HepG2 (cell line): ENCODE measurements around the gene CCDC142. TPM values are rescaled to one million over a fixed set of nuclear protein-coding genes. Genes with fewer than 3 reads are reported as not detected.

ENCODE experiments used
- BCL6 ChIP-seq: IDR thresholded peaks from 2 replicates; pipeline ENCODE4 v1.6.1; 2016; ENCODE audit warnings: missing genetic modification reagents, missing compliant biosample characterization
- FOXM1 ChIP-seq: sonication (generic); formaldehyde crosslinking; IDR thresholded peaks from 2 replicates; pipeline ENCODE4 v1.5.0; 2020; ENCODE audit warnings: missing genetic modification reagents
- GABPB1 ChIP-seq: IDR thresholded peaks from 2 replicates; pipeline ENCODE4 v1.6.1; 2016; ENCODE audit warnings: mild to moderate bottlenecking, missing genetic modification reagents, moderate library complexity, missing compliant biosample characterization
- ZNF121 ChIP-seq: sonication (generic); formaldehyde crosslinking; IDR thresholded peaks from 2 replicates; pipeline ENCODE4 v1.5.0; 2020; ENCODE audit warnings: mild to moderate bottlenecking, missing genetic modification reagents
- ZNF292 ChIP-seq: sonication (generic); formaldehyde crosslinking; IDR thresholded peaks from 2 replicates; pipeline ENCODE4 v1.8.1; 2022; ENCODE audit warnings: mild to moderate bottlenecking, low read depth, missing genetic modification reagents, borderline replicate concordance
- ZNF354B ChIP-seq: sonication (generic); formaldehyde crosslinking; IDR thresholded peaks from 2 replicates; pipeline ENCODE4 v1.8.0; 2022; ENCODE audit warnings: mild to moderate bottlenecking, missing genetic modification reagents
- ZNF460 ChIP-seq: sonication (generic); formaldehyde crosslinking; IDR thresholded peaks from 2 replicates; pipeline ENCODE4 v1.5.1; 2020; ENCODE audit warnings: missing genetic modification reagents, mild to moderate bottlenecking, borderline replicate concordance
- ZNF616 ChIP-seq: sonication (generic); formaldehyde crosslinking; IDR thresholded peaks from 2 replicates; pipeline ENCODE4 v1.5.0; 2020; ENCODE audit warnings: low read depth, mild to moderate bottlenecking, missing genetic modification reagents
- ZSCAN20 ChIP-seq: sonication (generic); formaldehyde crosslinking; IDR thresholded peaks from 2 replicates; pipeline ENCODE4 v1.4.0; 2020; ENCODE audit warnings: missing genetic modification reagents, mild to moderate bottlenecking, borderline replicate concordance
- polyA plus RNA-seq, 8 experiments: library from polyadenylated mRNA; depleted of rRNA in 3 of 8; stranded (reverse) in 7 of 8; unstranded in 1 of 8; fragments of >200 nt; fragmentation: Illumina TruSeq in 4 of 8; extraction: Trizol in 4 of 8; gene quantifications; 2 replicates each; pipeline versions ENCODE4 v1.2.1 to v1.2.3, GENCODE V29; 2011 to 2016; ENCODE audit warnings: low read depth in 4 of 8, missing spikeins in 1 of 8, mixed read lengths in 1 of 8; ENCODE audit not compliant: insufficient read depth in 1 of 8
- total RNA-seq, 5 experiments: library from RNA; depleted of rRNA; stranded (reverse); fragments of >200 nt; fragmentation: Illumina TruSeq; extraction: Trizol; gene quantifications; 2 replicates each; pipeline ENCODE4 v1.2.3, GENCODE V29; 2016; ENCODE audit warnings: low read depth in 1 of 5
- TF ChIP-seq, protein P1 (sequence below): sonication (generic); formaldehyde crosslinking; IDR thresholded peaks from 2 replicates; pipeline ENCODE4 v1.4.0; 2020; ENCODE audit warnings: missing genetic modification reagents, borderline replicate concordance
- TF ChIP-seq, protein P2 (sequence below): sonication (generic); formaldehyde crosslinking; IDR thresholded peaks from 2 replicates; pipeline ENCODE4 v1.5.0; 2020; ENCODE audit warnings: mild to moderate bottlenecking, missing genetic modification reagents
- TF ChIP-seq, protein P3 (sequence below): sonication (generic); formaldehyde crosslinking; IDR thresholded peaks from 2 replicates; pipeline ENCODE4 v1.5.0; 2020; ENCODE audit warnings: mild to moderate bottlenecking, missing genetic modification reagents, borderline replicate concordance

Gene CCDC142
- total and polyA plus RNA-seq, 2 of the 13 experiments (the other 11 are each of a cell fraction or from before 2014, with no cell fraction given) = 14.7 to 30.4 TPM

DNA sequence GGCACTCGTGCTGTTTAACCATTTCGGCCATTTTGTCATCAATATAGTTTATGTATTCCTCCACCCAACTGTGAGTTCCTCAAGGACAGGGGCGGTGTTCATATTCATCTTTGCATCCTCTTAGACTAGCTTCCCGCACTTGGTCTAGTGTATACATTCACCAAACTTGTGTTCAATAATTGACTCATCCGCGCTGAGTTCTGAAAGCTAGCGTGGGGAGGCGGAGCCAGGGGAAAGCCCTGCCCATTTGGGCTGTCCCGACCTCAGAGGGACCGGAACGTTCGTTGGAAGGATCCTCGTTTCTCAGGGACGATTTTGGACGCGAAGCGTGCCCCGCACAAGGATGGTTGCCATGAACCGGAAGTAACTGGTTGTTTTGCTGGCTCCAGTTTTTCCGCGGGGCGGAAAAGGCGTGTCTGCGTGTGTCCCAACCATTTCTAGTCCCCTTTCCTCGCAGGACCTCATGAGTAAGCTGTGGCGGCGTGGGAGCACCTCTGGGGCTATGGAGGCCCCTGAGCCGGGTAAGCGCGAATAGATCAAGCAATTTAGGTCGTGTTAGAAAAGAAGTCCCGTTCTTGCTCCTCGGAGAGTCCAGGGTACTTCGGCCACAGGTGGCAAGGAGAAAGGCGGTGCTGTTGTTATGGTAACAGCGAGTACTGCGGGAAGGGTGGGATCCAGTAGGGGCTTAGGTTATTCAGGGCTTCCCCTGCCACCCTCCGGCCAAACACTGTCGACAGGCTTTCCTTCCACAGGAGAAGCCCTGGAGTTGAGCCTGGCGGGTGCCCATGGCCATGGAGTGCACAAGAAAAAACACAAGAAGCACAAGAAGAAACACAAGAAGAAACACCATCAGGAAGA is 27.9 kb downstream of the CCDC142 start, which contains the start of gene INO80B (continued):
- TF ChIP-seq, protein P1, sequence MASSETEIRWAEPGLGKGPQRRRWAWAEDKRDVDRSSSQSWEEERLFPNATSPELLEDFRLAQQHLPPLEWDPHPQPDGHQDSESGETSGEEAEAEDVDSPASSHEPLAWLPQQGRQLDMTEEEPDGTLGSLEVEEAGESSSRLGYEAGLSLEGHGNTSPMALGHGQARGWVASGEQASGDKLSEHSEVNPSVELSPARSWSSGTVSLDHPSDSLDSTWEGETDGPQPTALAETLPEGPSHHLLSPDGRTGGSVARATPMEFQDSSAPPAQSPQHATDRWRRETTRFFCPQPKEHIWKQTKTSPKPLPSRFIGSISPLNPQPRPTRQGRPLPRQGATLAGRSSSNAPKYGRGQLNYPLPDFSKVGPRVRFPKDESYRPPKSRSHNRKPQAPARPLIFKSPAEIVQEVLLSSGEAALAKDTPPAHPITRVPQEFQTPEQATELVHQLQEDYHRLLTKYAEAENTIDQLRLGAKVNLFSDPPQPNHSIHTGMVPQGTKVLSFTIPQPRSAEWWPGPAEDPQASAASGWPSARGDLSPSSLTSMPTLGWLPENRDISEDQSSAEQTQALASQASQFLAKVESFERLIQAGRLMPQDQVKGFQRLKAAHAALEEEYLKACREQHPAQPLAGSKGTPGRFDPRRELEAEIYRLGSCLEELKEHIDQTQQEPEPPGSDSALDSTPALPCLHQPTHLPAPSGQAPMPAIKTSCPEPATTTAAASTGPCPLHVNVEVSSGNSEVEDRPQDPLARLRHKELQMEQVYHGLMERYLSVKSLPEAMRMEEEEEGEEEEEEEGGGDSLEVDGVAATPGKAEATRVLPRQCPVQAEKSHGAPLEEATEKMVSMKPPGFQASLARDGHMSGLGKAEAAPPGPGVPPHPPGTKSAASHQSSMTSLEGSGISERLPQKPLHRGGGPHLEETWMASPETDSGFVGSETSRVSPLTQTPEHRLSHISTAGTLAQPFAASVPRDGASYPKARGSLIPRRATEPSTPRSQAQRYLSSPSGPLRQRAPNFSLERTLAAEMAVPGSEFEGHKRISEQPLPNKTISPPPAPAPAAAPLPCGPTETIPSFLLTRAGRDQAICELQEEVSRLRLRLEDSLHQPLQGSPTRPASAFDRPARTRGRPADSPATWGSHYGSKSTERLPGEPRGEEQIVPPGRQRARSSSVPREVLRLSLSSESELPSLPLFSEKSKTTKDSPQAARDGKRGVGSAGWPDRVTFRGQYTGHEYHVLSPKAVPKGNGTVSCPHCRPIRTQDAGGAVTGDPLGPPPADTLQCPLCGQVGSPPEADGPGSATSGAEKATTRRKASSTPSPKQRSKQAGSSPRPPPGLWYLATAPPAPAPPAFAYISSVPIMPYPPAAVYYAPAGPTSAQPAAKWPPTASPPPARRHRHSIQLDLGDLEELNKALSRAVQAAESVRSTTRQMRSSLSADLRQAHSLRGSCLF (CRISPR knock-in tag) = no peak
- TF ChIP-seq BCL6 (CRISPR knock-in tag) (peak; percentile 82; the same call in 1 of the 2 replicates), ZSCAN20 (no peak), ZNF292 (CRISPR knock-in tag) (no peak), ZNF121 (CRISPR knock-in tag) (peak; percentile 62; the same call in 1 of the 2 replicates), ZNF354B (CRISPR knock-in tag) (peak; percentile 74; the same call in 1 of the 2 replicates), ZNF616 (CRISPR knock-in tag) (no peak), GABPB1 (CRISPR knock-in tag) (peak; percentile 99), ZNF460 (peak; percentile 45; the same call in 1 of the 2 replicates), FOXM1 (no peak)
- TF ChIP-seq, protein P2, sequence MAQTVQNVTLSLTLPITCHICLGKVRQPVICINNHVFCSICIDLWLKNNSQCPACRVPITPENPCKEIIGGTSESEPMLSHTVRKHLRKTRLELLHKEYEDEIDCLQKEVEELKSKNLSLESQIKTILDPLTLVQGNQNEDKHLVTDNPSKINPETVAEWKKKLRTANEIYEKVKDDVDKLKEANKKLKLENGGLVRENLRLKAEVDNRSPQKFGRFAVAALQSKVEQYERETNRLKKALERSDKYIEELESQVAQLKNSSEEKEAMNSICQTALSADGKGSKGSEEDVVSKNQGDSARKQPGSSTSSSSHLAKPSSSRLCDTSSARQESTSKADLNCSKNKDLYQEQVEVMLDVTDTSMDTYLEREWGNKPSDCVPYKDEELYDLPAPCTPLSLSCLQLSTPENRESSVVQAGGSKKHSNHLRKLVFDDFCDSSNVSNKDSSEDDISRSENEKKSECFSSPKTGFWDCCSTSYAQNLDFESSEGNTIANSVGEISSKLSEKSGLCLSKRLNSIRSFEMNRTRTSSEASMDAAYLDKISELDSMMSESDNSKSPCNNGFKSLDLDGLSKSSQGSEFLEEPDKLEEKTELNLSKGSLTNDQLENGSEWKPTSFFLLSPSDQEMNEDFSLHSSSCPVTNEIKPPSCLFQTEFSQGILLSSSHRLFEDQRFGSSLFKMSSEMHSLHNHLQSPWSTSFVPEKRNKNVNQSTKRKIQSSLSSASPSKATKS (CRISPR knock-in tag) = no peak
- TF ChIP-seq, protein P3, sequence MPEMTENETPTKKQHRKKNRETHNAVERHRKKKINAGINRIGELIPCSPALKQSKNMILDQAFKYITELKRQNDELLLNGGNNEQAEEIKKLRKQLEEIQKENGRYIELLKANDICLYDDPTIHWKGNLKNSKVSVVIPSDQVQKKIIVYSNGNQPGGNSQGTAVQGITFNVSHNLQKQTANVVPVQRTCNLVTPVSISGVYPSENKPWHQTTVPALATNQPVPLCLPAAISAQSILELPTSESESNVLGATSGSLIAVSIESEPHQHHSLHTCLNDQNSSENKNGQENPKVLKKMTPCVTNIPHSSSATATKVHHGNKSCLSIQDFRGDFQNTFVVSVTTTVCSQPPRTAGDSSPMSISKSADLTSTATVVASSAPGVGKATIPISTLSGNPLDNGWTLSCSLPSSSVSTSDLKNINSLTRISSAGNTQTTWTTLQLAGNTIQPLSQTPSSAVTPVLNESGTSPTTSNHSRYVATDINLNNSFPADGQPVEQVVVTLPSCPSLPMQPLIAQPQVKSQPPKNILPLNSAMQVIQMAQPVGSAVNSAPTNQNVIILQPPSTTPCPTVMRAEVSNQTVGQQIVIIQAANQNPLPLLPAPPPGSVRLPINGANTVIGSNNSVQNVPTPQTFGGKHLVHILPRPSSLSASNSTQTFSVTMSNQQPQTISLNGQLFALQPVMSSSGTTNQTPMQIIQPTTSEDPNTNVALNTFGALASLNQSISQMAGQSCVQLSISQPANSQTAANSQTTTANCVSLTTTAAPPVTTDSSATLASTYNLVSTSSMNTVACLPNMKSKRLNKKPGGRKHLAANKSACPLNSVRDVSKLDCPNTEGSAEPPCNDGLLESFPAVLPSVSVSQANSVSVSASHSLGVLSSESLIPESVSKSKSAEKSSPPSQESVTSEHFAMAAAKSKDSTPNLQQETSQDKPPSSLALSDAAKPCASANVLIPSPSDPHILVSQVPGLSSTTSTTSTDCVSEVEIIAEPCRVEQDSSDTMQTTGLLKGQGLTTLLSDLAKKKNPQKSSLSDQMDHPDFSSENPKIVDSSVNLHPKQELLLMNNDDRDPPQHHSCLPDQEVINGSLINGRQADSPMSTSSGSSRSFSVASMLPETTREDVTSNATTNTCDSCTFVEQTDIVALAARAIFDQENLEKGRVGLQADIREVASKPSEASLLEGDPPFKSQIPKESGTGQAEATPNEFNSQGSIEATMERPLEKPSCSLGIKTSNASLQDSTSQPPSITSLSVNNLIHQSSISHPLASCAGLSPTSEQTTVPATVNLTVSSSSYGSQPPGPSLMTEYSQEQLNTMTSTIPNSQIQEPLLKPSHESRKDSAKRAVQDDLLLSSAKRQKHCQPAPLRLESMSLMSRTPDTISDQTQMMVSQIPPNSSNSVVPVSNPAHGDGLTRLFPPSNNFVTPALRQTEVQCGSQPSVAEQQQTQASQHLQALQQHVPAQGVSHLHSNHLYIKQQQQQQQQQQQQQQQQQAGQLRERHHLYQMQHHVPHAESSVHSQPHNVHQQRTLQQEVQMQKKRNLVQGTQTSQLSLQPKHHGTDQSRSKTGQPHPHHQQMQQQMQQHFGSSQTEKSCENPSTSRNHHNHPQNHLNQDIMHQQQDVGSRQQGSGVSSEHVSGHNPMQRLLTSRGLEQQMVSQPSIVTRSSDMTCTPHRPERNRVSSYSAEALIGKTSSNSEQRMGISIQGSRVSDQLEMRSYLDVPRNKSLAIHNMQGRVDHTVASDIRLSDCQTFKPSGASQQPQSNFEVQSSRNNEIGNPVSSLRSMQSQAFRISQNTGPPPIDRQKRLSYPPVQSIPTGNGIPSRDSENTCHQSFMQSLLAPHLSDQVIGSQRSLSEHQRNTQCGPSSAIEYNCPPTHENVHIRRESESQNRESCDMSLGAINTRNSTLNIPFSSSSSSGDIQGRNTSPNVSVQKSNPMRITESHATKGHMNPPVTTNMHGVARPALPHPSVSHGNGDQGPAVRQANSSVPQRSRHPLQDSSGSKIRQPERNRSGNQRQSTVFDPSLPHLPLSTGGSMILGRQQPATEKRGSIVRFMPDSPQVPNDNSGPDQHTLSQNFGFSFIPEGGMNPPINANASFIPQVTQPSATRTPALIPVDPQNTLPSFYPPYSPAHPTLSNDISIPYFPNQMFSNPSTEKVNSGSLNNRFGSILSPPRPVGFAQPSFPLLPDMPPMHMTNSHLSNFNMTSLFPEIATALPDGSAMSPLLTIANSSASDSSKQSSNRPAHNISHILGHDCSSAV (CRISPR knock-in tag) = no peak
